HepG2 (cell line): Measurements from ENCODE around the gene STK39. TPM values are rescaled to one million over a fixed set of nuclear protein-coding genes. Genes with fewer than 3 reads are reported as not detected.
A peak's percentile ranks its signal among the peaks of the same experiment; 100 is the strongest.

Source experiments
- ADNP ChIP-seq: sonication (generic); formaldehyde crosslinking; IDR thresholded peaks from 2 replicates; pipeline ENCODE4 v1.4.0; 2020; ENCODE audit warnings: missing genetic modification reagents
- AGO2 ChIP-seq: fragments of 200-400 bp; formaldehyde crosslinking; optimal IDR thresholded peaks from 2 replicates; pipeline ENCODE3; 2017; ENCODE audit warnings: mild to moderate bottlenecking, low read depth, low read length, moderate library complexity
- BCL3 ChIP-seq: sonication (generic); formaldehyde crosslinking; IDR thresholded peaks from 2 replicates; pipeline ENCODE4 v1.5.1; 2020; ENCODE audit warnings: mild to moderate bottlenecking, missing genetic modification reagents, moderate library complexity
- FOSL1 ChIP-seq: sonication (generic); formaldehyde crosslinking; IDR thresholded peaks from 2 replicates; pipeline ENCODE4 v1.9.0; 2021; ENCODE audit warnings: missing genetic modification reagents, borderline replicate concordance
- MXD3 ChIP-seq: IDR thresholded peaks from 2 replicates; pipeline ENCODE4 v1.6.1; 2016; ENCODE audit warnings: mild to moderate bottlenecking, missing biosample characterization, missing genetic modification reagents
- NR2C2 ChIP-seq: sonication (generic); formaldehyde crosslinking; IDR thresholded peaks from 2 replicates; pipeline ENCODE4 v1.4.0; 2020; ENCODE audit warnings: missing genetic modification reagents, mild to moderate bottlenecking, moderate library complexity, borderline replicate concordance
- PAF1 ChIP-seq: IDR thresholded peaks from 2 replicates; pipeline ENCODE4 v1.6.1; 2016; ENCODE audit warnings: missing genetic modification reagents, missing compliant biosample characterization
- POGZ ChIP-seq: sonication (generic); formaldehyde crosslinking; IDR thresholded peaks from 2 replicates; pipeline ENCODE4 v1.4.0; 2020; ENCODE audit warnings: mild to moderate bottlenecking, missing genetic modification reagents
- PTBP1 ChIP-seq: fragments of 200-400 bp; formaldehyde crosslinking; IDR thresholded peaks from 2 replicates; pipeline ENCODE4 v1.6.1; 2018; ENCODE audit warnings: low read length, low read depth; ENCODE audit not compliant: poor library complexity, severe bottlenecking
- REXO4 ChIP-seq: sonication (generic); formaldehyde crosslinking; IDR thresholded peaks from 2 replicates; pipeline ENCODE4 v1.8.0; 2022; ENCODE audit warnings: missing genetic modification reagents, mild to moderate bottlenecking, borderline replicate concordance
- ZNF121 ChIP-seq: sonication (generic); formaldehyde crosslinking; IDR thresholded peaks from 2 replicates; pipeline ENCODE4 v1.5.0; 2020; ENCODE audit warnings: mild to moderate bottlenecking, missing genetic modification reagents
- ZNF235 ChIP-seq: sonication (generic); formaldehyde crosslinking; IDR thresholded peaks from 2 replicates; pipeline ENCODE4 v1.8.1; 2023; ENCODE audit warnings: mild to moderate bottlenecking, missing genetic modification reagents, borderline replicate concordance
- ZNF318 ChIP-seq: sonication (generic); formaldehyde crosslinking; IDR thresholded peaks from 2 replicates; pipeline ENCODE4 v1.4.0; 2020; ENCODE audit warnings: mild to moderate bottlenecking, missing genetic modification reagents
- ZNF607 ChIP-seq: sonication (generic); formaldehyde crosslinking; IDR thresholded peaks from 2 replicates; pipeline ENCODE4 v1.5.1; 2020; ENCODE audit warnings: missing genetic modification reagents, mild to moderate bottlenecking, borderline replicate concordance
- ZSCAN9 ChIP-seq: IDR thresholded peaks from 2 replicates; pipeline ENCODE4 v1.6.1; 2016; ENCODE audit warnings: borderline replicate concordance
- polyA plus RNA-seq, 8 experiments: library from polyadenylated mRNA; depleted of rRNA in 3 of 8; stranded (reverse) in 7 of 8; unstranded in 1 of 8; fragments of >200 nt; fragmentation: Illumina TruSeq in 4 of 8; extraction: Trizol in 4 of 8; gene quantifications; 2 replicates each; pipeline versions ENCODE4 v1.2.1 to v1.2.3, GENCODE V29; 2011 to 2016; ENCODE audit warnings: low read depth in 4 of 8, missing spikeins in 1 of 8, mixed read lengths in 1 of 8; ENCODE audit not compliant: insufficient read depth in 1 of 8
- total RNA-seq, 5 experiments: library from RNA; depleted of rRNA; stranded (reverse); fragments of >200 nt; fragmentation: Illumina TruSeq; extraction: Trizol; gene quantifications; 2 replicates each; pipeline ENCODE4 v1.2.3, GENCODE V29; 2016; ENCODE audit warnings: low read depth in 1 of 5

The STK39 gene
- total and polyA plus RNA-seq, 2 of the 13 experiments (the other 11 are each of a cell fraction or from before 2014, with no cell fraction given): 27.3 to 38.4 TPM

- TF ChIP-seq ZNF318 (CRISPR knock-in tag) (no peak), NR2C2 (peak; percentile 62; the same call in 1 of the 2 replicates), ADNP (CRISPR knock-in tag) (no peak), MXD3 (CRISPR knock-in tag) (no peak), AGO2 (no peak), ZSCAN9 (CRISPR knock-in tag) (peak; percentile 53; the same call in 1 of the 2 replicates), ZNF121 (no peak), REXO4 (no peak), POGZ (peak; percentile 71; the same call in 1 of the 2 replicates), PAF1 (CRISPR knock-in tag) (no peak), PTBP1 (no peak), ZNF607 (CRISPR knock-in tag) (no peak; the same call in 1 of the 2 replicates), BCL3 (no peak), ZNF235 (CRISPR knock-in tag) (no peak), FOSL1 (CRISPR knock-in tag) (no peak)
These were observed 56.6 kb downstream of the STK39 start (continued) for GRCh38 chr2:168190590-168191336.
